ENCODE measurements around the gene BCAS1. TPM values are rescaled to one million over a fixed set of nuclear protein-coding genes. Genes with fewer than 3 reads are reported as not detected.

The BCAS1 gene
- total RNA-seq, 1 donor from 2014 or later, result 0.81 TPM

- Mint-ChIP-seq H3K4me3 (ENCODE audit: low read depth) (no peak overlapping the region), H3K4me1 (ENCODE audit: low read depth) (no peaks in the 10 kb centered on the region), H3K9me3 (ENCODE audit: low read depth) (peaks cover 4% of the 10 kb centered on the region), H3K27me3 (no peaks in the 10 kb centered on the region), H3K36me3 (ENCODE audit: insufficient read depth) (no peaks in the 10 kb centered on the region), H3K27ac (no peak overlapping the region)
- no peak for DNase-seq (ENCODE audit: low spot score, unreplicated experiment)
- no peak for TF ChIP-seq CTCF (IDR thresholded peaks at IDR 0.05; ENCODE audit: unreplicated experiment)
Observed at GRCh38 chr20:54115172-54115854, 44.9 kb upstream of the BCAS1 start.

- DNase-seq (ENCODE audit: low spot score, unreplicated experiment), result no peak
- H3K27ac Mint-ChIP-seq, result no peak overlapping the region
- H3K36me3 Mint-ChIP-seq (ENCODE audit: insufficient read depth), result no peaks in the 10 kb centered on the region
- H3K4me3 Mint-ChIP-seq (ENCODE audit: low read depth), result no peak overlapping the region
- no peak for TF ChIP-seq CTCF (IDR thresholded peaks at IDR 0.05; ENCODE audit: unreplicated experiment)
- H3K27me3 Mint-ChIP-seq, result no peaks in the 10 kb centered on the region
- no peaks in the 10 kb centered on the region for H3K4me1 Mint-ChIP-seq (ENCODE audit: low read depth)
- peaks cover 4% of the 10 kb centered on the region for H3K9me3 Mint-ChIP-seq (ENCODE audit: low read depth)
Observed at GRCh38 chr20:54114109-54114508, 43.7 kb upstream of the BCAS1 start.

- Mint-ChIP-seq H3K36me3 (ENCODE audit: insufficient read depth) (no peaks in the 10 kb centered on the region), H3K27ac (no peak overlapping the region), H3K4me3 (ENCODE audit: low read depth) (no peak overlapping the region), H3K4me1 (ENCODE audit: low read depth) (no peaks in the 10 kb centered on the region), H3K9me3 (ENCODE audit: low read depth) (peaks cover 4% of the 10 kb centered on the region), H3K27me3 (no peaks in the 10 kb centered on the region)
- DNase-seq (ENCODE audit: low spot score, unreplicated experiment), result no peak
- no peak for TF ChIP-seq CTCF (IDR thresholded peaks at IDR 0.05; ENCODE audit: unreplicated experiment)
Observed at GRCh38 chr20:54113566-54113965, 43.2 kb upstream of the BCAS1 start.

- Mint-ChIP-seq H3K4me1 (ENCODE audit: low read depth) (peaks cover 5% of the 10 kb centered on the region), H3K36me3 (ENCODE audit: insufficient read depth) (no peaks in the 10 kb centered on the region), H3K4me3 (ENCODE audit: low read depth) (no peak overlapping the region), H3K27me3 (no peaks in the 10 kb centered on the region), H3K27ac (no peak overlapping the region), H3K9me3 (ENCODE audit: low read depth) (peaks cover 4% of the 10 kb centered on the region)
- DNase-seq (ENCODE audit: low spot score, unreplicated experiment), result no peak
- TF ChIP-seq CTCF (IDR thresholded peaks at IDR 0.05; ENCODE audit: unreplicated experiment), result no peak
Observed at GRCh38 chr20:54112221-54112884, 42.0 kb upstream of the BCAS1 start.

- H3K36me3 Mint-ChIP-seq (ENCODE audit: insufficient read depth), result no peaks in the 10 kb centered on the region
- TF ChIP-seq CTCF (IDR thresholded peaks at IDR 0.05; ENCODE audit: unreplicated experiment), result no peak
- no peak overlapping the region for H3K27ac Mint-ChIP-seq
- H3K4me3 Mint-ChIP-seq (ENCODE audit: low read depth), result no peak overlapping the region
- no peak for DNase-seq (ENCODE audit: low spot score, unreplicated experiment)
- no peaks in the 10 kb centered on the region for H3K27me3 Mint-ChIP-seq
- H3K9me3 Mint-ChIP-seq (ENCODE audit: low read depth), result peaks cover 4% of the 10 kb centered on the region
- peaks cover 6% of the 10 kb centered on the region for H3K4me1 Mint-ChIP-seq (ENCODE audit: low read depth)
Observed at GRCh38 chr20:54111460-54111859, 41.1 kb upstream of the BCAS1 start.
